ENCODE measurements around the gene CDH4. TPM values are rescaled to one million over a fixed set of nuclear protein-coding genes. Genes with fewer than 3 reads are reported as not detected.

Gene CDH4
- total and polyA plus RNA-seq, 2 donors (not counting 3 experiments of a cell fraction or from before 2014, with no cell fraction given), result 0.17 to 0.51 TPM

GRCh38 chr20:61889659-61890058 lies 637.6 kb downstream of the CDH4 start:
- DNase-seq (ENCODE audit: low read depth, low spot score) (no peak), FAIRE-seq (no peak)
- Histone ChIP-seq H3K9me3 (replicated peaks; ENCODE audit: control insufficient read depth, insufficient read depth, low read length) (no peaks in the 10 kb centered on the region), H2AFZ (ENCODE audit: low read depth, low read length) (no peak overlapping the region), H3K4me3 (replicated peaks in 1 of 3; ENCODE audit: insufficient read depth in 1 of 3, low read depth in 1 of 3, low read length in 3 of 3) (no peak overlapping the region), H3K4me2 (ENCODE audit: insufficient read depth, low read length) (no peak overlapping the region), H4K20me1 (replicated peaks; ENCODE audit: control insufficient read depth, extremely low read depth, insufficient read depth, low read length) (no peaks in the 10 kb centered on the region), H3K79me2 (ENCODE audit: control insufficient read depth, insufficient read depth, low read length) (no peaks in the 10 kb centered on the region), H3K36me3 (ENCODE audit: control insufficient read depth in 2 of 2, extremely low read depth in 1 of 2, insufficient read depth in 2 of 2, low read length in 2 of 2) (no peaks in the 10 kb centered on the region), H3K27me3 (ENCODE audit: control insufficient read depth in 2 of 2, insufficient read depth in 2 of 2, low read length in 2 of 2) (no peaks in the 10 kb centered on the region), H3K4me1 (ENCODE audit: control insufficient read depth, extremely low read depth, insufficient read depth, low read length) (no peaks in the 10 kb centered on the region), H3K9ac (replicated peaks; ENCODE audit: extremely low read depth, insufficient read depth, low read length) (no peak overlapping the region), H3K27ac (ENCODE audit: insufficient read depth, low read depth, low read length) (no peak overlapping the region), H3K9me1 (replicated peaks; ENCODE audit: control insufficient read depth, extremely low read depth, insufficient read depth, low read length) (no peaks in the 10 kb centered on the region)
- TF ChIP-seq FOS (IDR thresholded peaks at IDR 0.05; ENCODE audit: borderline replicate concordance, insufficient read depth, low read length) (no peak), MYC (IDR thresholded peaks at IDR 0.05; ENCODE audit: low read depth, low read length) (no peak), GATA2 (IDR thresholded peaks at IDR 0.05; ENCODE audit: insufficient read depth, insufficient read length, low read depth, low read length) (no peak), MAX (IDR thresholded peaks at IDR 0.05; ENCODE audit: insufficient read depth, insufficient read length) (no peak), POLR2A (IDR thresholded peaks at IDR 0.05; ENCODE audit: low read depth, low read length) (no peak), EZH2 (IDR thresholded peaks at IDR 0.05; ENCODE audit: borderline replicate concordance, low read depth, low read length, severe bottlenecking) (no peak), JUN (IDR thresholded peaks at IDR 0.05; ENCODE audit: borderline replicate concordance, insufficient read depth, insufficient read length, low read depth) (no peak), POLR2AphosphoS5 (IDR thresholded peaks at IDR 0.05; ENCODE audit: insufficient read depth, low read depth, low read length) (no peak), CTCF (IDR thresholded peaks at IDR 0.05; ENCODE audit: extremely low read depth in 1 of 2, insufficient read depth in 1 of 2, low read depth in 1 of 2, low read length in 2 of 2) (no peak)
- ChIA-PET POLR2A (no interaction called here), CTCF (no interaction called here)
- dilution Hi-C loops (cut with MboI; ENCODE audit: extremely low pct_ligation_motif_present, low sequenced_read_pairs) (no loop called here), intact Hi-C loops (cut with micrococcal nuclease) (no loop called here)
- no TSS peak for BruUV-seq (replicated peaks)

Data from endothelial cell of umbilical vein (primary cell).